ENCODE measurements around the gene HSD3B7.
"Not testable (repeated sequence)": the region's sequence is repeated elsewhere in the genome, so short reads cannot be mapped to it uniquely, and the experiment has no call there.

The HSD3B7 gene

DNA sequence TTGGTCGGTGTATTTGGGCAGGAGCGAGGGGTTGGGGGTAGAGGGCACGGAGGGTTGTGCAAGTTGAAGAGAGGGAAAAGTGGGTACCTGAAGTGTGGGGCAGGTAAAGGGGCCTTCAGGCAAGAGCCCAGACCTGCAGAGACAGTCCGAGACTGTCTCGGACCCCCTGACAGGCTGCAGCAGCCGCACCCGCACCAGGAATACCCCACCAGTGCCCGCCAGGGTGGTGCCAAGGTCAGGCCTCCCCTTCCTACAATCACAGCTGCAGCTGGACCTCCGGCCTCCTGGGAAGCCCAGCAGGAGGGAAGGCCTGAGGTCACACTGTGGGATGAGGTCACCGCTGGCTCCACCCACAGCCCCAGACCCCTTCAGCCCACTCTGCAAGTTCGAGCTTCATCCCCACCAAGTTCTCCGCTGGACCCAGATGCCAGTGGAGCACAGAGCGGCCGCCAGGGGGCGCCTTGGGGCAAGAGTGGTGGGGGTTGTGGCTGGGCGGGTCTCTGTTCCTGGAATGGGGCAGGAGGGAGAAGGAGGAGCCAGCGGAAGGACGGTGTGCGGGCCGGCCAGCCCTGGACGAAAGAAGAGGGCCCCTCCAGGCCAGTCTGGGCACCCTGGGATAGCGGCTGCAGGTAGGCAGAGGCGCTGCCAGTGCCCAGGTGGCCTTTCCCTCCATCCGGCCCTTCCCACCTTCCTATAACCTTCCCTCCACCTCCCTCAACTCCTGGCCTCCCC is at the start of gene HSD3B7:
Gene HSD3B7, plus strand, starts transcription at position 539 of the 732 bp plus-strand sequence. CDS start 452 bp downstream, outside the sequence.
- DNase-seq: peak; percentile 78

DNA sequence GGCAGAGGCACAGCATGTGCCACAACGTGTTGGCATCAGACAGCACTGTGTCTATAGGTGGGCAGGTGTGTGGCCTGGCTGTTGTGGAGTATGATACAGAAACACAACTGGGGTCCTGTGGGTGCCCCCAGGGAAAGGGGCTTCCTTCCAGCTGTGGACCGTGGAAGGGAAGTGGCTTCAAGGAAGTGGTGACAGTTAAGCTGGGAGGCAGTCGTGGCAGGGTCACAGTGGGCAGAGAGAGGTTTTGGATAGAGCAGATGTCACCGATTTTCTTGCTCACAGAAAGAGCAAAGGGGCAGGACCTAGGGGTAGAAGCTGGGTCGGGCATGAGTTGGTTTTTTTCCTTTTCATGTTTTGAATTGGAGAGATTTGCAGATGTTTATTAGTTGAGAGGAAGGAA is 47.3 kb upstream of the HSD3B7 start:
- DNase-seq: no peak

DNA sequence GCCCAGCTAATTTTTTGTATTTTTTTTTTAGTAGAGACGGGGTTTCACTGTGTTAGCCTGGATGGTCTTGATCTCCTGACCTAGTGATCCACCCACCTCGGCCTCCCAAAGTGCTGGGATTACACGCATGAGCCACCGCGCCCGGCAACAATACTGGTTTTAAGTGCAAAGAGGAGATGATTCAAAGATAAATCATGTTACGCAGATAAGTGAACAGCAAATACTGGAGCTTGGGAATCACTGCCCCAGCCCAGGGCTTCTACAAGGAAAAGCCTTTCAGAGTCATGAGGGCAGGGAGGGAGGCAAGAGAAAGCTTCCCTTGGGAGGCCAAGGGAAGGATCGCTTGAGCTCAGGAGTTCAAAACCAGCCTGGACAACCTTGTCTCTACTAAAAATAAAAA is 45.4 kb upstream of the HSD3B7 start:
- DNase-seq: not testable (repeated sequence)

DNA sequence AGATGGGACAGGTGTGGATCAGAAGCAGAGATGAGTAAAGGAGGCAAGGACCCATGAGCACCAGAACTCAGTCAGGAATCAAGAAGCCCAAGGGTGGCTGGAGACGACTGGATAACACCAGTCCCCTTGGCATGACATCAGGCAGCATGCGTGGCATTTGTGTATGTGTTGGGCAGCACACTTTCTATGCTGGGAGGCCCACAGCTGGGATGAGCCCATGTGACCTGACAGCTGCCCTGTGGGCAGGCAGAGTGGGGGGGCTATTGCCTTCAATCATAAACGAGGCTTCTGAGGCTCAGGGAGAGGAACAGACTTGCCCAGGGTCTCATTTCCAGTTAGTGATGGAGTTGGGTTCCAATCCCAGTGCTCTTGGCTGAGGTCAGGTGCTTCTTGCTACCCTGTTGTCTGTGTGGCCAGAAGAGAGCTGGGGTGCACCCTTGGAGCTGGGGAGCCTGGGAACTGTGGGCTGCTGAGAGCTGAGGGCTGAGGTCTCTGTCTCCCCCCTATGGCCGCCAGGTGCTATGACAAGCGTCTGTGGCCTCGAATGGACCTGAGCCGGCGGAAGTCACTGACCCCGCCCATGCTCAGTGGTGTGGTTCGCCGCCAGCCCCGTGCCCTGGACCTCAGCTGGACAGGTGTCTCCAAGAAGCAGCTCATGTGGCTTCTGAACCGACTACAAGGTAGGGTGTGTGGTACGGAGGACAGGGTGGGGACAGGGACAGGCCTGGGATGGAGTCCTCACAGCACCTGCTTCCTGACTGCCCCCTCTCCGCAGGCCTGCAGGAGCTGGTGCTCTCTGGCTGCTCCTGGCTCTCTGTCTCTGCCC is 43.2 kb upstream of the HSD3B7 start:
- peak; percentile 74 for DNase-seq

DNA sequence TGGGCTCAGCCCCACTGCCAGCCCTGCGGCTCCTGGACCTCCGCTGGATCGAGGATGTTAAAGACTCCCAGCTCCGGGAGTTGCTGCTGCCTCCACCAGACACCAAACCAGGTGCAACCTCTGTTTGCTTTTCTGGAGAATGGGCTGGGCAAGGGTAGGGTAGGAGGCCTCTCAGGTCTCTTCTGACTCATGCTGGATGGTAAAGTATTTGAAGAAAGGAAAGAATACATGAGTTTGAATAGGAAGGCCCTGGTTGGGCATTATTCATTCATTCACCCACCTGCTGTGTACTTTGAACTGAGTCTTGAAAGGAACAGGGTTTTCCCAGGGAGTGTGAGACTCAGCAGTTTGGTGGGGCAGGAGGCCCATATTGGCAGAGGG is 42.6 kb upstream of the HSD3B7 start:
- DNase-seq: no peak

DNA sequence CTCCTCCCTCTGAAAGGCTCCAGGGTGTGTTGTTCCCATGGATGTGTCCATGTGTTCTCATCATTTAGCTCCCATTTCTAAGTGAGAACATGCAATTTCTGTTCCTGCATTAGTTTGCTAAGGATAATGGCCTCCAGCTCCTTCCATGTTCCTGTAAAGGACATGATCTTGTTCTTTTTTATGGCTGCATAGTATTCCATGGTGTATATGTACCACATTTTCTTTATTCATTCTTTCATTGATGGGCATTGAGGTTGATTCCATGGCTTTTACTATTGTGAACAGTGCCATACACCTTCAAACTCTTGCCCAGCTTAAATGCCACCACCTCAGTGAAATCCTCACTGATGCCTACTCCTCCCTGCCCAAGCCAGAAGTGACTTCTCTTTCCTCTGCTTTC is 40.7 kb upstream of the HSD3B7 start:
- DNase-seq: no peak

DNA sequence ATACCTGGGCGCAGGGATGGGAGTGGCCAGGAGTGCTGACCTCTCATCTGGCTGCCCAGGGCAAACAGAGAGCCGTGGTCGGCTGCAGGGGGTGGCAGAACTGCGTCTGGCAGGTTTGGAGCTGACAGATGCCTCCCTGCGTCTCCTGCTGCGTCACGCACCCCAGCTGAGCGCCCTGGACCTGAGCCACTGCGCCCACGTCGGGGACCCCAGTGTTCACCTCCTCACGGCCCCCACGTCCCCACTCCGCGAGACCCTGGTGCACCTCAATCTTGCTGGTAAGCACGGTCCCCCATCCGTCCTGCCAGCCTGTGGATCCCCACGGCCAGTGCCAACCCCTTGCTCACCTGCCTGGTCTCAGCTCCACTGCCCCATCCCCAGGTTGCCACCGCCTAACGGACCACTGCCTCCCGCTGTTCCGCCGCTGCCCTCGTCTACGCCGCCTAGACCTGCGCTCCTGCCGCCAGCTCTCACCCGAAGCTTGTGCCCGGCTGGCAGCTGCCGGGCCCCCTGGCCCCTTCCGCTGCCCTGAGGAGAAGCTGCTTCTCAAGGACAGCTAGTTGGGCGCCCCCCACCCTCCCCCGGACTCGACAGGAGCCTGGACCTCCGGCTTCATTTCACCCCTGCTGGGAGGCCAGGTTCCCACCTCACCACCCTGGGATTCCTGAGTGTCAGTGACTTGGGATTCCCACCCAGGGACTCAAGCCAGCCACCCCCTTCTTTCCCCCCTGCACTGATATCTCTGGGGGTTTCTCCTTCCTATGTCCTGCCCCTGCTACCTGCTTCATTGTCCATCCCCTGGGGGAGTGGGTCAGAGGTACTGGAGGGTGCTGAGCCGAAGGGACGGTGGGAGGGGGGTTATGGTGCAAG is 38.1 kb upstream of the HSD3B7 start:
- no peak for DNase-seq

DNA sequence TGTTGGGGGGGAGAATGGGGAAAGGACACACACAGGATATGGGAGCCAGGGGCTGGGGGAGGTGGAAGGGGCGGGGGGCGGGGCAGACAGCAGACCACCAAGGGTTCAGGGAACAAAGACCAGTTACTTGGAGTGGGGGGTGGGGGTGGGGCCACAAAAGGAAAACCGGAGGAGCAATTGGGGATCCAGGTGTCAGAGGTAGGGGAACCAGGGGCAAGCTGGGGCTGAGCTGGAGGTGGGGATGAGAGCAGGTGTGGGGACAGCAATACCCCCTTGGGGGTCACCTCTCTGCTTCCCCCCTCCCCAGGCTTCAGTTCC is 37.5 kb upstream of the HSD3B7 start:
- no peak for DNase-seq

DNA sequence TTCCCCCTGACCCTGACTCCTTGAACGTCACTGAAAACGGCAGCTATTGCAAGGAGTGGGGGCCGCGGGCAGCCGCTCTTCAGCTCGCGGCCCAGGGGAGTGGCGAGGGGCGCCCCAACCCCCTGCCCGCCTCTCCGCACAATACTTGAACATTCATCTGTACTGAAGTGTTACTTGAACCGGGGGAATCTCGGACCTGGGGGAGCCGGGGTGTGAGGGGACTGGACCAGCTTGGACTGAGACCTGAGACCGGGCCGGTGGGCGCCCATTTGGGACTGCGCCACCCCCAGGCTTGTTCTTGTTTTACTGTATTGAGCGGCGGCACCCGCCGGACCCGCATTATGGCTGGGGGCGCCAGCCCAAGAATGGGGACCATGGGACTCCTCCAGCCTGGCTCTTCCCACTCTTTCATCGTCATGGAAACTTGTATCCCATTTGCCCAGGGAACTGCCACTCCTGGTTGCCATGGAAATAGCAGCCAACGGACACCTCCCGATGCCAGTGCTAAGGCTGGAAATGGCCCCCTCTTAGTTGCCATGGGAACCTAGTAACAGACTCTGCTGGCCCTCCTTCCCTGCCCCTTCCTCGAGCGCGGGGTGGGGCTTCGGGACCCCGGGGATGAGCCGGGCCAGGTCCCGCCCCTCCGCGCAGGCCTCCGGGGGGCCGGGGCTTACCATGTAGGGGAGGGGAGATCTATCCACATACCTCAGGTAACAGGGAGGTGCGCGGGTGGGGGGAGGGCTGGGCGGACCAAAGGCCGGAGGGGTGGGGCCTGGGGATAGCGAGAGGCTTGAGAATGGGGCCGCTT is 36.9 kb upstream of the HSD3B7 start:
- peak; percentile 97 for DNase-seq

DNA sequence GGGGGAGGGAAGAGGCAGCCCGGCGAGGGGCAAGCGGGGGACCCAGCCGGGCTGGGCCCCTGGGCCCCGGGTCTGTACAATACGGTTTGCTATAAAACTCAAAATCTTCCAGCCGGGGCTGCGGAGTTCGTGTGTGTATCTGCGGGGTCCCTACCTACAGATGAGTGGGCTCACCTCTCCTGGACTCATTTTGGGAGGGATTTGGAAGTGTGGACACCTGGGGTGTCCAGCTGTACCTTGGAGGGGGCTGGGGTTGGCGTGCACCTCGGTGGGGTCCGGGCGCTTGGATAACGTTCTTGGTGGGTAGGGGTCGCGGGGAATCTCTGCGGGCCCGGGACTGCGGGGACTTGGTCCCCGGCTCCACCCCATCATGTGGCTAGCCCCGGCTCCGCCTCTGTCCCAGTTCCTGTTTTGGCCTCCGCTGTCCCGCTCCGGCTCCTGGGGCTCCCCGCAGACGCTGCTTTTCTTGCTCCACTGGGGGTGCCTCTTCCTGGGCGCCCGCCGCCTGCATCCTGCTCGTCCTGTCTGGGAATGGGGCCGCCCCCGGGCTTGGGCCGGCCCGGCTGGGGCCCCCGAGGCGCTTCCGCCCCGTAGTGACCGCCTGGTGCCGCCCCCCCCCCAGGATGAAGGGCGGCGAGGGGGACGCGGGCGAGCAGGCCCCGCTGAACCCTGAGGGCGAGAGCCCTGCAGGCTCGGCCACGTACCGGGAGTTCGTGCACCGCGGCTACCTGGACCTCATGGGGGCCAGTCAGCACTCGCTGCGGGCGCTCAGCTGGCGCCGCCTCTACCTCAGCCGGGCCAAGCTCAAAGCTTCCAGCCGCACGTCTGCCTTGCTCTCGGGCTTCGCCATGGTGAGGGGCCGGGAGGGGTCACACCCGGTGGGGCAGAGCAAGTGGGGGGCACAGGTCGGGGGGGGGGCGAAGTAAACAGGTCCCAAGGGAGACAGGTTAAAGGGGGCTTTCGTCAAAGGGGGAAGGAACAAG is 36.0 kb upstream of the HSD3B7 start, which contains the start of gene ORAI3:
Gene ORAI3, plus strand, starts transcription at position 402 of the 983 bp plus-strand sequence. Its CDS starts 222 bp downstream, at position 624.
- peak; percentile 73 for DNase-seq

DNA sequence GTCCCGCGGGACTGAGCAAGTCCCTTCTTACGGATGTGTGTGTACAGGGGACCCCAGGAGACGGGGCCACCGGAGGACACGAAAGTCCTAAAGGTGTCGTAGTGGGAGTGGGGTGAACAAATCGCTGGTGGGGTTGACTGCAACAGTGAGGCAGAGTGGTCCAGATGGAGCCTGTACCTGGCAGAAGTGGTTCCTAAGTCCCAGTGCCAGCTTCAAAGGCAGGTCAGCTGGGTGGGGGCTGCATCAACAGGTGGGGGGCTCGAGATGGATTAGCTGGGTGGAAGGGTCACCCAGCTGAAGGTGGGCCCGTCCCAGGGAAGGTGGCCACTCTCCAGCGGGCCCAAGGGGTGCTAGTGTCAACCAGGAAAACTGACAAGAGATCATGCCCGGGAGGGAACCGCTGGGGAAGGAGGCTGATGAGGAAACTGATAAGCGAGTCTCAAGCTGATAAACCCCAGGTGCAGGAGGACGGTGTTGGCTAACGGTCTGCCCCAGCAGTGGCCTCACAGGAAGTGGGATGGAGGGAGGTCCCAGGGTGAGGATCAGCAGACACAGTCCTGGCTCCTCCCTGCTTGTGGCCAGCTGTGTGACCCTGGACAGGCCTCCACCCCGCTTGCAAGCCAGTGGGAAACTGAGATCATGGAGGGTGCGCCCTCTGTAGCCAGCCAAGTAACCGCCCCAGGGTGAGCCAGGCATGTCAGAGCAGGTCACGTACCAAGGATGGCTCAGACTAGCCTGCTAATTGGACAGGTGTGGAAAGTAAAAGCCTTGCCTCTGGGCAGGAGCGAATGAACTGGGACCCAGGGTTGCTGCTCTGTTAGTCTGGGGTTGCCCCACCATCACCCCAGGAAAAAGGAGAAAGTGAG is 35.1 kb upstream of the HSD3B7 start:
- DNase-seq: peak; percentile 88

DNA sequence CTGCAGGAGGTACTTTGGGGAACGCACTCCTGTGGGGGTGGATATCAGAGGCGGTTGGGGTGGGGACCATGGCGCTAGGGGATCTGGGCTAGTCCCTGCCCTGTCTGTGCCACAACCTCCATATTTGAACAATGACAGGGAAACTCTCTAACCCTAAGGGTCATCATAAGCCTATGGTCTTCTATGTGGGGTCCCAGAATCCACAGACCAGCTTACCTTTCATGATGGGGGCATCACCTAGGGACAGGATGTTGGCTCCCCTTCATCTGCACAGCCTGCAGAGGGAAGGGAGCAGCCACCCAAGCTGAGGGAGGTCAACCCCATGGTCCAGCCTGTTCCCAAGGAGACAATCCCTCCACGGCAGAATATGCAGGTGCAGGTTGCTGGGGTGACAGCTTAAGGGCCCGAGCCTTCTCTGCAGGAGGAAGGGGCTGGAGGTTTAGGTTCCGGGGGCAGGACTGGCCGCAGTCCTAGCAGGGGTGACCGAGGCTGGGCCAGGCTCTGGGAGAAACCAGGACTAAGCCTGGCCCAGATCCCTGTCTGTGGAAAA is 34.4 kb upstream of the HSD3B7 start:
- DNase-seq: no peak

DNA sequence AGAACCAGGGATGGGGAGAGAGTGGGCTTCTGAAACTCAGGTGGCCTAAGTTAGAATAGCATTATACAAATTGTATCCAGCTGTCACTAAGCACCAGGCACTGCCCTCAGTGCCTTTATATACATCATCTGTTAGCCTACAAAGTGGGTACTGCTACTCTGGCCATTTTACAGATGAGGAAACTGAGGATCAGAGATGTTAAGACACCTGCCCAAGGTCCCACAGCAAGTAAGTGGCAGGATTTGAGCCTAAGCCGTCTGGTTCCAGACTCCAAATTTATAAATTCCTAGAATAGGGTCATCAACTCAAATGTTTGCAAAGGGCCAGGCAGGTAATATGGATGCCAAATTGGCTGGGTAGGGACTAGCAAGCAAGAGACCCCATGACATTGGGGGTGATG is 33.8 kb upstream of the HSD3B7 start:
- no peak for DNase-seq

DNA sequence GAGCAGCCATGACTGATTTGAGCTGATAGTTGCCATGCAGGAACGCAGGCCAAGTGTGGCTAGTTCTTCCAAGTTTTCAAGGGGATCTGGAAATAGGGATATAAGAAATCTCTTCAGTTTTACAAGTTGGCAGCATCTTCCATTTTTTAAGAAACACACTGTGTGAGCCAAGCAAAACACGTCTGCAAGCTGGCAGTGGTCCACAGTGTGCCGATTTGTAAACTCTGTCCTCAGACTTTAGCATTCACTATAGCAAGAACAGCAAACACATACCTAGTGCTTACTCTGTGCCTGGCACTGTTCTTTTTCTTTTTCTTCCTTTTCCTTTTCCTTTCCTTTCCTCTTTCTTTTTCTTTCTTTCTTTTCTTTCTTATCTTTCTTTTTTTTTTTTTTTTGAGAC is 33.3 kb upstream of the HSD3B7 start:
- DNase-seq: no peak

DNA sequence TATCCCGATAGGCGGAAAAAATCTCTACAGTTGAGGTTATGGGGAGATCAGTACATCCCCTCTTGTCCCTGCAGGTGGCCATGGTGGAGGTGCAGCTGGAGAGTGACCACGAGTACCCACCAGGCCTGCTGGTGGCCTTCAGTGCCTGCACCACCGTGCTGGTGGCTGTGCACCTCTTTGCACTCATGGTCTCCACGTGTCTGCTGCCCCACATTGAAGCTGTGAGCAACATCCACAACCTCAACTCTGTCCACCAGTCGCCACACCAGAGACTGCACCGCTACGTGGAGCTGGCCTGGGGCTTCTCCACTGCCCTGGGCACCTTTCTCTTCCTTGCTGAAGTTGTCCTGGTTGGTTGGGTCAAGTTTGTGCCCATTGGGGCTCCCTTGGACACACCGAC is 31.9 kb upstream of the HSD3B7 start:
- DNase-seq: no peak

DNA sequence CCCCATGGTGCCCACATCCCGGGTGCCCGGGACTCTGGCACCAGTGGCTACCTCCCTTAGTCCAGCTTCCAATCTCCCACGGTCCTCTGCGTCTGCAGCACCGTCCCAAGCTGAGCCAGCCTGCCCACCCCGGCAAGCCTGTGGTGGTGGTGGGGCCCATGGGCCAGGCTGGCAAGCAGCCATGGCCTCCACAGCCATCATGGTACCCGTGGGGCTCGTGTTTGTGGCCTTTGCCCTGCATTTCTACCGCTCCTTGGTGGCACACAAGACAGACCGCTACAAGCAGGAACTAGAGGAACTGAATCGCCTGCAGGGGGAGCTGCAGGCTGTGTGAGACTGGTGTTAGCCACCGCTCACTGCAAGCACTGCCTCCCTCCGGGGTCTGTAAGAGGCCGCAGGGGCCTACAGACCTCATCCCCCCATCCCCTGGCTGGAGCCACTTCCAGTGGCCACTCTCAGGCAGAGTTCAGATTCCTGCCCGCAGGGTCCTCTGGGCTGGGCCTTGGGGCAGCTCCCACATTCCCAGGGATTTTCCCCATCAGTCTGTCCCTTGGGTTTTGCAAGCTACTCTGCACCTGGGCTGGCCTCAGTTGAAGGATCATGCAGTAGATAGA is 31.4 kb upstream of the HSD3B7 start:
- DNase-seq: peak; percentile 64

DNA sequence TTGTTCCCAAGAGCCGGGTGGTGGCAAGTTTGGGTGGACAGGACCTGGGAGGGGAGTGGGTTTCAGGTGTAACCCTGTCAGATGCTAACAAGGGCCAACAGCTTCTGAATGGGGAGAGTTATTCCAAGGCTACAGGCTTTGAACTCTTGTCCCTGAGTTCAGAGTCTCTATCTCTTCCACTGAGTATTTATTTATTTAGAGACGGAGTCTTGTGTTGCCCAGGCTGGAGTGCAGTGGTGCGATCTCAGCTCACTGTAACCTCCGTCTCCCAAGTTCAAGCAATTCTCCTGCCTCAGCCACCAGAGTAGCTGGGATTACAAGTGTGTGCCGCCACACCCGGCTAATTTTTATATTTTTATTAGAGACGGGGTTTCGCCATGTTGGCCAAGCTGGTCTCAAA is 30.0 kb upstream of the HSD3B7 start:
- DNase-seq: no peak

DNA sequence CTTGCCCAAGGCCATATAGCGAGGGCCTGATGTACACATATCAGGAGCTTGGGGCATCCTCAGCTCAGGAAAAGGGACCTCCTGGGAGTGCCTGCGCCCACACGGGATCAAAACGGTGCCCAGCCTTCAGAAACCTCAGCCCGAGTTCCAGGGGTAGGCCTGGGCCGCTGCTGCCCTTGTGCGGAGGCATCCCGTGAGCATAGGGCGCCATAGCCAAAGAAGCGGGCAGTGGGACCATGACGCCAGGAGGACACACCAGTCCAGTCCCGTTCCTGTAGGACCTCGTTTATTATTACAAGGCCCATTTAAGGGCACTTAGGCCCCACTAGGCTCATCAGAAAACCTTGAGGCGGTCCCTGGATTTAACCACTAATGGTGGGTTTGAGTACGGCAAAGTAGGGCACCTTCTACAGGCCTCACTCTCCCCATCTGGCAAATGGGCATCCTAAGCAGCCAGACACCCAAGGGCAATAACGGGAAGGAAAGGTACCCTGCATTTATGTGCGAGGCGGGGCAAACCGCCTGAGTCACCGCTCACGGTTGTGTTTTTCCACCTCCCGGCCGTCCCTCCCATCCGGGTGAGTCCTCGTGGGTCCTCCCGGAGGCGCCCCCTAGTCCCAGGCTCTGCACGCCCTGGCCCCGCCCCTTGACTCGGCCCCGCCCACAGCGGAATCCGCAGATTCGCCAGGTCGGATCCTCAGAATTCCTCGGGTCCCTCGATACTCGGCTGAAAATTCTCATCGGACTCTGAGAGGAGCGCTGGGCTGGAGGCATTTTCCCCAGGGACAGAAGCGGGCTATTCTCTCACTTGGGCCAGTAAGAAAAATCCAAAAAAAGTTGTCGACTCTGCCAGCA is 28.2 kb upstream of the HSD3B7 start:
- peak; percentile 87 for DNase-seq

Measured in EL (cell line).